Naive B cell (primary cell): ENCODE results near the gene DZIP1. TPM values are rescaled to one million over a fixed set of nuclear protein-coding genes. Genes with fewer than 3 reads are reported as not detected.

Experiments used
- ATAC-seq, 2 donors: fragments of 150-1000 bp; cut with Tn5 transposase; 2 replicates each; pipeline ENCODE4 v1.10.0; 2021; ENCODE audit warnings: low read depth in 2 of 2, mild to moderate bottlenecking in 2 of 2, moderate library complexity in 2 of 2
- DNase-seq: peaks from one replicate; pipeline ENCODE4 v3.0.0; 2022
- H3K27ac Mint-ChIP-seq, 6 donors: one replicate each; pipeline ENCODE4 v1.8.0; 2020 to 2022; ENCODE audit warnings: mild to moderate bottlenecking in 6 of 6, mixed read lengths in 6 of 6, moderate library complexity in 5 of 6, inconsistent platforms in 2 of 6
- H3K27me3 Mint-ChIP-seq, 3 donors: one replicate each; pipeline ENCODE4 v1.8.0; 2021 to 2022; ENCODE audit warnings: mixed read lengths in 3 of 3, mild to moderate bottlenecking in 1 of 3
- H3K36me3 Mint-ChIP-seq, 2 donors: one replicate each; pipeline ENCODE4 v1.8.0; 2020 to 2022; ENCODE audit warnings: mixed read lengths in 2 of 2, inconsistent platforms in 1 of 2, mild to moderate bottlenecking in 1 of 2
- H3K4me1 Mint-ChIP-seq, 3 donors: one replicate each; pipeline ENCODE4 v1.8.0; 2020 to 2022; ENCODE audit warnings: mixed read lengths in 3 of 3, inconsistent platforms in 1 of 3, mild to moderate bottlenecking in 1 of 3, moderate library complexity in 1 of 3
- H3K4me3 Mint-ChIP-seq, 8 donors: one replicate each; pipeline ENCODE4 v1.8.0; 2020 to 2022; ENCODE audit warnings: mild to moderate bottlenecking in 8 of 8, mixed read lengths in 8 of 8, moderate library complexity in 8 of 8, inconsistent platforms in 2 of 8
- H3K9me3 Mint-ChIP-seq, 7 donors: one replicate each; pipeline ENCODE4 v1.8.0; 2020 to 2022; ENCODE audit warnings: mixed read lengths in 7 of 7, mild to moderate bottlenecking in 5 of 7, inconsistent platforms in 2 of 7, moderate library complexity in 1 of 7
- polyA plus RNA-seq, 6 donors: library from polyadenylated mRNA; unstranded; fragments of 300-500 nt; fragmentation: Illumina TruSeq; gene quantifications; one replicate each; pipeline ENCODE4 v1.2.3, GENCODE V29; 2021; ENCODE audit warnings: low read depth in 6 of 6

The DZIP1 gene
- polyA plus RNA-seq, 6 donors from 2014 or later, result not detected

DNA sequence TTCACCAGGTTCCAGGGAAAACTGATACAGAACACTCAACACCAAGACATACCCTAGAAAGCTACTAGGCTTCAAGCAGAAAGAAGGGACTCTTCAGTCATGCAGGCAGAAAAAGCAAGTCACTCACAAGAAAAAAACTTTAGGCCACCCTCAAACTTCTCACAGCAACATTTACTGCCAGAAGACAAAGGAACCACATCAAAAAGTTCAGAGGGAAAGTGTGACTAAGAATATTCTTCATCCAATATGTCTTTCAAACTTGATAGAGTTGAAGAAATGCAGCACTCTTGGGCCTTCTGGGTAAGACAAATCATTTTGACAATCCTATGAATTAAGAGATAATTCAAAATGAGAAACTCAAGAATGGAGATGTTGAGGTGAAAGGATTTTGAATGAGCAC is 7.7 kb downstream of the DZIP1 start:
- no peak for DNase-seq
- H3K27me3 Mint-ChIP-seq, result peaks cover 35 to 53% (median 47%) of the 10 kb centered on the region in 3 donors
- no peak overlapping the region for H3K27ac Mint-ChIP-seq
- no peaks in the 10 kb centered on the region for H3K36me3 Mint-ChIP-seq
- ATAC-seq, result no peak
- H3K4me3 Mint-ChIP-seq, result no peak overlapping the region
- peaks cover 0 to 6% (median 0%) of the 10 kb centered on the region in 3 donors for H3K4me1 Mint-ChIP-seq
- no peaks in the 10 kb centered on the region for H3K9me3 Mint-ChIP-seq

DNA sequence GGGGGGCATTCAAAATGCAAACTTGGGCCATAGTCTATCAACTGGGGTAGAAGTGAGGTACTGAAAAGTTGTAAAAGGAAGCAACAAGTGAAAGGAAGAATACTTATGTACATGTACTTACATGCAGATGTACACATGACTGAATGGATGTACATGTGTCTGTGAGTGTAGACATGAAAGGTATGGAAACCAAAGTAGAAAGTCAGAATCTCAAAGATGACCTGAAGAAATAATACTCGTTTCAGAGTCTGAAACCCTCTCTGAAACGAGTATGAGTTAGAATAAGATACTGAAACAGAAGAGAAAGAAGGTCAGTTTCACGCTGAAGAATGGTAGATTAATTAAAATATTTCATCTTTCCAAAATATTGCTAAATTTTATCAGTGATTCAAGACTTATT is 13.9 kb downstream of the DZIP1 start:
- Mint-ChIP-seq H3K36me3 (no peaks in the 10 kb centered on the region), H3K4me1 (no peaks in the 10 kb centered on the region), H3K27ac (no peak overlapping the region), H3K27me3 (peaks cover 20 to 29% (median 26%) of the 10 kb centered on the region in 3 donors), H3K9me3 (peaks cover 0 to 1% (median 0%) of the 10 kb centered on the region in 7 donors), H3K4me3 (no peak overlapping the region)
- ATAC-seq, result no peak
- no peak for DNase-seq

DNA sequence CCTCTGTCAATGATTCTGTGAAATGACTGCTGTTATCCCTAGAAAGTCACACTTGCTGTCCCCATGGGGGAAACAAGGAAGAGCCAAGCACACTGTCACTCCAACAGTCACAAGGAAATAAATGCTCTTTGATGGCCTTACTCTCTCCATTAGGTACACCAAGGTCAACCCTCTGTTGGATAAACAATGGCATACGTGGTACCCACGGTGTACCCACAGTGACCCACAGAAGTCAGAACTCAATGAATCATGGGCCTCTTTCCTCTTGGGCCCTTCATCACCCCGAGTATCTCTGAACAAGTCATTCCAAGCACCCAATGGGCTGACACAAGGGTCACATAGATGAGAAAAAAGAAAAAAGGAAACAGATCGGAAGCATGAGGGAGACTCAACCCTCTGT is 15.4 kb downstream of the DZIP1 start:
- Mint-ChIP-seq H3K27me3 (peaks cover 23 to 37% (median 26%) of the 10 kb centered on the region in 3 donors), H3K27ac (no peak overlapping the region), H3K9me3 (peaks cover 0 to 1% (median 0%) of the 10 kb centered on the region in 7 donors), H3K36me3 (no peaks in the 10 kb centered on the region), H3K4me3 (no peak overlapping the region), H3K4me1 (no peaks in the 10 kb centered on the region)
- no peak for ATAC-seq
- DNase-seq, result no peak

DNA sequence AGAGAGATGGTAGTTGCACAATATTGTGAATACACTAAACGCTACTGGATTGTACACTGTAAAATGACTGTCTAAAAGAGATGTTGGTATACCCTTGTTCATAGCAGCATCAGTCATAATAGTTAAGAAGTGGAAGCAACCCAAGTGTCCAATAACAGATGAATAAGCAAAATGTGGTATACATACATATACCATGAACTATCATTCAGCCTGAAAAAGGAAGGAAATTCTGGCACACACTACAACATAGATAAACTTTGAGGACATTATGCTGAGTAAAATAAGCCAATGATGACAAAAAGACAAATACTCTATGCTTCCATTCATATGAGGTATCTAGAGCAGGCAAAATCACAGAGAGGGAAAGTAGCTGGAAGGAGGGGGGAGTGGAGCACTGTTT is 16.0 kb downstream of the DZIP1 start:
- H3K27me3 Mint-ChIP-seq, result peaks cover 23 to 33% (median 23%) of the 10 kb centered on the region in 3 donors
- no peak overlapping the region for H3K4me3 Mint-ChIP-seq

DNA sequence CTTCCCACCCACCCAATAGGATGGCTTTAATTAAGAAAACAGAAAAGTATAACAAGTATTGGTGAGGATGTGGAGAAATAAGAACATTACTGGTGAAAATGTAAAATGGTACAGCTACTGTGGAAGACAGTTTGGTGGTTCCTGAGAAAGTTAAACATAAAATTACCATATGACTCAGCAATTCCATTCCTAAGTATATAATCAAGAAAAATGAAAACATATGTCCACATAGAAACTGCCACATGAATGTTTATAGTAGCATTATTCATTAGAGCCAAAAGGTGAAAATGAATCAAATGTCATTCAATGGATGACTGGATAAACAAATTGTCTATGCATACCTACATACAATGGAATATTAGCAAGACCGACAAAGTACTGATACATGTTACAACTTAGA is 16.9 kb downstream of the DZIP1 start:
- Mint-ChIP-seq H3K36me3 (no peaks in the 10 kb centered on the region), H3K4me1 (no peaks in the 10 kb centered on the region)
- ATAC-seq, result no peak

More for the DNA sequence above, 16.0 kb downstream of the DZIP1 start:
- Mint-ChIP-seq H3K27ac (no peak overlapping the region), H3K36me3 (no peaks in the 10 kb centered on the region), H3K4me1 (no peaks in the 10 kb centered on the region), H3K9me3 (peaks cover 0 to 1% (median 0%) of the 10 kb centered on the region in 7 donors)
- ATAC-seq (no peak), DNase-seq (no peak)

DNA sequence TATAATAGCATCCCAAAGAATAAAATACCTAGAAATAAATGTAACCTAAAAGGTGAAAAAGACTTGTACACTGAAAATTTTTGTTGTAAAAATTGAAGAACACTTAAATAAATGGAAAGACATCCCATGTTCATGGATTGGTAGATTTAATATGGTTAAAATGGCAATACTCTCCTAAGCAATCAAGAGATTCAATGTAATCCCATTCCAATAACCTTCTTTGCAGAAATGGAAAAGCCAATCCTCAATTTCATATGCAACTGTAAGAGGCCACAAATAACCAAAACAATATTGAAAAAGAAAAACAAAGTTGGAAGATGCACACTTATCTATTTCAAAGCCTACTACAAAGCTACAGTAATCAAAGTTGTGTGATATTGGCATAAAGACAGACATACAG is 17.7 kb downstream of the DZIP1 start:
- no peak for DNase-seq
- Mint-ChIP-seq H3K4me1 (no peaks in the 10 kb centered on the region), H3K27me3 (peaks cover 12 to 29% (median 16%) of the 10 kb centered on the region in 3 donors), H3K27ac (no peak overlapping the region), H3K4me3 (no peak overlapping the region), H3K9me3 (peaks cover 0 to 1% (median 0%) of the 10 kb centered on the region in 7 donors), H3K36me3 (no peaks in the 10 kb centered on the region)
- no peak for ATAC-seq

More for the DNA sequence above, 16.9 kb downstream of the DZIP1 start:
- DNase-seq, result no peak
- peaks cover 0 to 1% (median 0%) of the 10 kb centered on the region in 7 donors for H3K9me3 Mint-ChIP-seq
- H3K4me3 Mint-ChIP-seq, result no peak overlapping the region
- peaks cover 20 to 32% (median 20%) of the 10 kb centered on the region in 3 donors for H3K27me3 Mint-ChIP-seq
- no peak overlapping the region for H3K27ac Mint-ChIP-seq

DNA sequence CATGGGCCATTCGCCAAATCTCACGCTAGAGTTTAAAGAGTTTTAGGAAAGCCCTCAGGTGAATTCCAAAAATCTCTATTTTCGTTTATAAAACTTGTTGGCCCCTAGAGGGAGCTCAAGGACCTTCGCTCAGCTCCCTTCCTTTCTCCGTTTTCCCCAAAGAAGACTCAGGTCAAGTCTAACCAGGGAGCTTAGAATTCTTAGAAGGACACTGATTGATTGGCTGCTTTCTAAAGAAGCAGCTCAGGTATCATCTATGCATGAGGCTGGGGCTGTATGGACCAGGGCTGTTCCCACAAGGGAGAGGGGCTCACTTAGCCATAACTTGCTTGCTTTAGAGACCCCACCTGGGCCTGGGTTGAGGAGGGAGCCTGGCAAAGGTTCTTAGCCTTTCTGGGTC is 20.5 kb downstream of the DZIP1 start:
- no peaks in the 10 kb centered on the region for H3K4me1 Mint-ChIP-seq
- peaks cover 0 to 1% (median 0%) of the 10 kb centered on the region in 7 donors for H3K9me3 Mint-ChIP-seq
- ATAC-seq (no peak), DNase-seq (no peak)
- no peak overlapping the region for H3K4me3 Mint-ChIP-seq
- no peak overlapping the region for H3K27ac Mint-ChIP-seq
- H3K27me3 Mint-ChIP-seq, result peaks cover 12 to 34% (median 20%) of the 10 kb centered on the region in 3 donors
- H3K36me3 Mint-ChIP-seq, result no peaks in the 10 kb centered on the region

DNA sequence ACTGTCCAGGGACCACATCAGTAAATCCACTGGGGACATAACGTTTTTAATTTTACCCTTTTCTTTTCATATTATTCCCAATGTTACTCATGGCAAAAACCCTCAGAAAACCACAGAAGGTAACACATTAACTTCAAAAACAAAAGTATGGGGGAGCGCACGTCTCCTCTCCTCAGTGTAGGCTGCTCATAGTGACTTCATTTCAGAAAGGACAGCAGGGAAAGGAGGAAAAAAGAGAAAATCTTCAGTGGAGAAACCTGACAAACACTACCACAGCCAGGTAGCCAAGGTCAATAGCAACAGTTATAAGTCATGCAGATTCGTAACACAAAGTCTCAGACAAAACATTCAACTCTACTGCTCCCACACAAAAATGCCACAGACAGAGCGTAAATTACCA is 21.4 kb downstream of the DZIP1 start:
- Mint-ChIP-seq H3K4me1 (no peaks in the 10 kb centered on the region), H3K4me3 (no peak overlapping the region), H3K9me3 (peaks cover 0 to 1% (median 0%) of the 10 kb centered on the region in 7 donors), H3K36me3 (no peaks in the 10 kb centered on the region), H3K27me3 (peaks cover 9 to 34% (median 20%) of the 10 kb centered on the region in 3 donors), H3K27ac (no peak overlapping the region)
- no peak for ATAC-seq
- no peak for DNase-seq

DNA sequence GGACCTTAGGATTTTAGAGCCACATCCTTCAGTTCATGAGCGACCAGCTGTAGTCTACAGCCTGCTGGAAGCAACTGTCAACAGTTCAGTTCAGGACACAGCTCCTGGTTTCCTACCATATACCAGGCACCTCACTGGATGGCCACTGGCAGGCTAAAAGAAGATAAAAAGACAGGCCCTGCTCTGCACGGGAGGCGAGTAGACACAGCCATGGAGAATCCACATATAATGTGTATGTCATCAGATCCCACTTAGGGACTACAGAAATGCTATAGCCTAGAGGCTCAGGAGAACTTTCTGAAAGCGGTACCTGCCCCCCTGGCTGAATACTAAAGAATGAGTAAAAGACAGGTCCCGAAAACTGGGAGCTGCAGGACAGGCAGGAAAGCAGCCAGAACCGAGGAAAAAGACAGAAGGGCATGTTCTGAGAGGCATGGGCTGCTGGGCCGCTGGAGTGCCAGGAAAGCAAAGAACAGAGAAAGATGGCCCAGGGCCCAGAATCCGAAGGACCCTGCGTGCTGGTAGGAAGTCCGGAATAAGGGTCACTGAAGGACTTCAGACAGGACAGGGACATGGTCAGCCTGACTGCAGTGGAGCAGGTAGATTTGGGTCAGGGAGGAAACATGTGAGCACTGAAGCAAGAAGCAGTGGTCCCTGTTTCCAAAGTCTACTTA is 23.5 kb downstream of the DZIP1 start:
- no peak for DNase-seq
- H3K4me3 Mint-ChIP-seq, result no peak overlapping the region

DNA sequence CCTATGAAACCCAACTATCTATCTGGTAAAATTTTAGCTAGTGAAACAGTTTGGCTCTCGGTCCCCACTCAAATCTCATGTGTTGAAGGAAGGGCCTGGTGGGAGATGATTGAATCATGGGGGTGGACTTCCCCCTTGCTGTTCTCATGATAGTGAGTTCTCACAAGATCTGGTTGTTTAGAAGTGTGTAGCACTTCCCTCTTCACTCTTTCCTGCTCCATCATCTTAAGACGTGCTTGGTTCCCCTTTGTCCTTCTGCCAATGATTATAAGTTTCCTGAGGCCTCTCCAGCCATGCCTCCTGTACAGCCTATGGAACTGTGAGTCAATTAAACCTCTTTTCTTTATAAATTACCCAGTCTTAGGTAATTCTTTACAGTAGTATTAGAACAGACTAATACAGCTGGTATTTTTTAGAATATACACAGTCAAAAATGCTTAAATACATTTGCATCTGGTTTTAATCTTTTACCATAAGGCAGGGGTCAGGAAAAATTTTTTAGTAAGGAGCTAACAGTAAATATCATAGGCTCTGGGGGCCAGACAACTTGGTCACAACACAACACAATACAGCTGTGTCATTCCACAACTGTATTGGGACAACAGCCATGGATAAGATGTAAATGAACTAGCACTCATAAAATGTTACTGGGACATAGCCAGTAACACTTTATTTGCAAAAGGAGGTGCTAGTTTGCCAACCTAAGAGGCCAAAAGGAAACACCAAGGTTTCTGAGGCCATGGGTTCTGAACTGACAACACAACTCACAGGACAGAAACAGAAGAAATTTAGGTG is 24.3 kb downstream of the DZIP1 start:
- Mint-ChIP-seq H3K4me1 (no peaks in the 10 kb centered on the region), H3K4me3 (no peak overlapping the region), H3K27me3 (peaks cover 11 to 40% (median 22%) of the 10 kb centered on the region in 3 donors), H3K36me3 (no peaks in the 10 kb centered on the region), H3K9me3 (no peaks in the 10 kb centered on the region), H3K27ac (no peak overlapping the region)
- no peak for DNase-seq
- no peak for ATAC-seq

More for the DNA sequence above, 23.5 kb downstream of the DZIP1 start:
- no peaks in the 10 kb centered on the region for H3K36me3 Mint-ChIP-seq
- no peaks in the 10 kb centered on the region for H3K9me3 Mint-ChIP-seq
- peaks cover 11 to 43% (median 30%) of the 10 kb centered on the region in 3 donors for H3K27me3 Mint-ChIP-seq
- ATAC-seq, result no peak
- no peaks in the 10 kb centered on the region for H3K4me1 Mint-ChIP-seq
- H3K27ac Mint-ChIP-seq, result no peak overlapping the region

DNA sequence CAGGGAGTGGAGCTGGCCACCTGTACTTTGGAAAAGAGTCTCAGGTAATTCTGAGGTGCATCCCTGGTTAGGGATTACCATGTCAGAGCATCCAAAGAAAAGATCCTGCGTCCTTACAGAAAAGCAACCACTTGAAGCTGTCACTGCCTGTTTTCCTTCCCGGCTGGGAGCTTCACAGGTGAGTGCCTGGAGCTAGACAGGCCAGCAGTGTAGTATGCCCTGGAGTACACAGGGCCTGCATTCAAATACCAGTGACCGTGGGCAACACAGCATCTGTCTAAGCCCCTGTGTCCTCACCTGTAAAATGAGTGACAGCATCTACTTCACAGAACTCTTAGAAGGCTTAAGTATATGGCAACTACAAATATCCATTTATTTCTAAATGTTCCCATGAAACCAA is 29.0 kb downstream of the DZIP1 start:
- no peak overlapping the region for H3K27ac Mint-ChIP-seq
- H3K27me3 Mint-ChIP-seq, result peaks cover 21 to 36% (median 24%) of the 10 kb centered on the region in 3 donors
- DNase-seq, result no peak
- peaks cover 0 to 2% (median 0%) of the 10 kb centered on the region in 7 donors for H3K9me3 Mint-ChIP-seq
- no peaks in the 10 kb centered on the region for H3K36me3 Mint-ChIP-seq
- no peaks in the 10 kb centered on the region for H3K4me1 Mint-ChIP-seq
- ATAC-seq, result no peak
- no peak overlapping the region for H3K4me3 Mint-ChIP-seq

DNA sequence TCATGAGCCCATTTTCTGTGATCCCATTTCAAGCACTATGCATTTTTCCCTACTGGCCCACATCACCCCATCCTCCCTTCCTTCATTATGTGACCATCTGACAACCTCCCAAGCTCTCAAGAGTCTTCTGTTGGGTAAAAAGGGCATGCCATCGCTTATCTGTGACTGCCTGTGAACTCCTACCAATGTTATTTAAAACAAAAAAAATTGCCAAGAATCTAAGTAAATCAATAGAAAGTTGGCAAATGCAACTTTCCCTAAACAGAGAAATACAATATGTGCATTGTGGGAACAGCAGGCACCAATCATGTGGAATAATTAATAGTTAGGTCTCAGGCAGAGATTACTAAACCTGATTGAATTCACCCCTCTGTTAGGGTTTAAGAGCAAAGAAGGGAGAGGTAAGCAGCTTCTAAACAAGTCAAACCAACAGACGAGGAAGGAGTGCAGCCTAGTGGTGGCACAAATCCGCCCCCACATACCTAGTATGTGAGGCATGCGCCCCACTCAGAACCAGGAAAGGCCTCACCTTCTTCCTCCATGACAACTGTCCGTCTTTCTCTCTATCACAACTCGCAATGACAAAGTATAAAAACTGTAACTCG is 29.8 kb downstream of the DZIP1 start:
- peaks cover 21 to 36% (median 24%) of the 10 kb centered on the region in 3 donors for H3K27me3 Mint-ChIP-seq
- ATAC-seq, result no peak
- H3K27ac Mint-ChIP-seq, result peak overlapping the region in 1 of 6 donors; percentile 18
- H3K4me1 Mint-ChIP-seq, result no peaks in the 10 kb centered on the region
- H3K9me3 Mint-ChIP-seq, result peaks cover 0 to 2% (median 0%) of the 10 kb centered on the region in 7 donors
- H3K36me3 Mint-ChIP-seq, result no peaks in the 10 kb centered on the region
- no peak for DNase-seq
- H3K4me3 Mint-ChIP-seq, result no peak overlapping the region

DNA sequence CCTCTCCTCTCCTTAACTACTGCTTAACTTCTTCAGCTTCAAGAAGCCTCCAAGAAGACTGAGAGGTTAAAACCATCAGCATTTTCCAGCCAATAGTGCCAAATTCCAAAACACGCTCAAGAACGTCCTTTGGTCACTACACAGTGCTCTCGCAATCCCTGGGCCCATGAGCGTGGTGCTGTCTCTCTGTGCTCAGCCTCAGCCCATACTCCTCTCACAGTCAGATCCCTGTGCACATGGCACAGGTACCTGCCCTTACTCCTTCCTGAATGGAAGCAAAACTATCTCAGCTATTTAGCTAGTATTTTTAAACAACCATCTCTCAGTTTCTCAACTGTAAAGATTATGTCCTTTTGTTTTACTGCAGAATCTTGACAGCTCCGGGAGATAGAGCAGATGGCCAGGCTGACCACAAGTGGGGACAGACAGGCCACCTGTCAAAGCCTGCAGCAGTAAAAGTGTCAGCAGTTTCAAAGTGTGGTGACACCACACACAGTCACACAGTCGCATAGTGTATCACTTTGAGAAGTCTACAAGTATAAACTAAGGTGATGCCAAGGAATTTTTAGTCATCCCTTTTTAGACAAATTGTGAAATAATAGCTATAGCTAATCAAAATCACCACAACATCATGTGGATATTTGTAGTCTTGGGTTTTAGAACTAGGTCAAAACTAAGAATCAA is 35.7 kb downstream of the DZIP1 start:
- H3K36me3 Mint-ChIP-seq, result no peaks in the 10 kb centered on the region
- H3K4me3 Mint-ChIP-seq, result no peak overlapping the region
- ATAC-seq (no peak), DNase-seq (no peak)
- peaks cover 6 to 18% (median 14%) of the 10 kb centered on the region in 3 donors for H3K27me3 Mint-ChIP-seq
- H3K9me3 Mint-ChIP-seq, result peaks cover 0 to 2% (median 0%) of the 10 kb centered on the region in 7 donors
- H3K4me1 Mint-ChIP-seq, result no peaks in the 10 kb centered on the region
- peak overlapping the region in 1 of 6 donors; percentile 20 for H3K27ac Mint-ChIP-seq
